ENCODE data around the gene GPC6. TPM values are rescaled to one million over a fixed set of nuclear protein-coding genes. Genes with fewer than 3 reads are reported as not detected.

The GPC6 gene
- total RNA-seq, 4 donors from 2014 or later, result 13.7 to 21.7 (median 16.5) TPM

DNA sequence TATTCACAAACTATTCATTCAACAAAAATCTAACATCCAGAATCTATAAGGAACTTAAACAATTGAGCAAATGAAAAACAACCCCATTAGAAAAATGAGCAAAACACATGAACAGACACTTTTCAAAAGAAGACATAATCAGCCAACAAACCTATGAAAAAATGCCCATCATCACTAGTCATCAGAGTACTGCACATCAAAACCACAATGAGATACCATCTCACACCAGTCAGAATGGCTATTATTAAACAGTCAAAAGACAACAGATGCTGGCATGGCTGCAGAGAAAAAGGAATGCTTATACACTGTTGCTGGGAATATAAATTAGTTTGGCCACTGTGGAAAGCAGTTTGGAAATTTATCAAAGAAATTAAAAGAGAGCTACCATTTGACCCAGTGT lies 487.6 kb downstream of the GPC6 start:
- no peaks in the 10 kb centered on the region for H3K27me3 ChIP-seq
- TF ChIP-seq CTCF (IDR thresholded peaks at IDR 0.05), result no peak
- no peak for TF ChIP-seq POLR2AphosphoS5 (IDR thresholded peaks at IDR 0.05)
- no peak for TF ChIP-seq POLR2A (IDR thresholded peaks at IDR 0.05)
- TF ChIP-seq EP300 (IDR thresholded peaks at IDR 0.05), result no peak
- peaks cover 0 to 22% (median 0%) of the 10 kb centered on the region in 3 donors for H3K9me3 ChIP-seq
- H3K4me1 ChIP-seq, result no peaks in the 10 kb centered on the region
- H3K36me3 ChIP-seq, result no peaks in the 10 kb centered on the region
- no peak overlapping the region for H3K4me3 ChIP-seq
- ATAC-seq, result no peak
- H3K27ac ChIP-seq, result no peak overlapping the region

GRCh38 chr13:93715866-93716265 lies 489.3 kb downstream of the GPC6 start:
- Histone ChIP-seq H3K27me3 (no peaks in the 10 kb centered on the region), H3K4me1 (no peaks in the 10 kb centered on the region), H3K36me3 (no peaks in the 10 kb centered on the region), H3K4me3 (no peak overlapping the region), H3K9me3 (peaks cover 0 to 22% (median 0%) of the 10 kb centered on the region in 3 donors), H3K27ac (no peak overlapping the region)
- 93% methylated on average over 4 of the region's 4 CpGs for WGBS, 2 donors (ENCODE audit: low coverage in 1 of 2)
- TF ChIP-seq POLR2AphosphoS5 (IDR thresholded peaks at IDR 0.05) (no peak), POLR2A (IDR thresholded peaks at IDR 0.05) (no peak), EP300 (IDR thresholded peaks at IDR 0.05) (no peak), CTCF (IDR thresholded peaks at IDR 0.05) (no peak)
- ATAC-seq, result no peak

DNA sequence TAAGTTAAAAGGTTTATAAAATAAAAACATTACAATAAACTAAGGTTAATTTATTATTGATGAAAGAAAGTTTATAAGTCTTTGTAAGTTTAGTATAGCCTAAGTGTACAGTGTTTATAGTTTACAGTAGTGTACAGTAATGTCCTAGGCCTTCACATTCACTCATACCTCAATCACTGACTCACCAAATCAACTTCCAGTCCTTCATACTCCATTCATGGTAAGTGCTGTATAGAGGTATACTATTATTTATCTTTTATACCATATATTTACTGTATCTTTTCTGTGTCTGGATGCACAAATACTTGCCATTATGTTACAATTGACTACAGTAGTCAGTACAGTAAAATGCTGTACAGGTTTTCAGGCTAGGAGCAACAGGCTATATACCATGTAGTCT lies 490.0 kb downstream of the GPC6 start:
- Histone ChIP-seq H3K4me3 (no peak overlapping the region), H3K27me3 (no peaks in the 10 kb centered on the region), H3K9me3 (peaks cover 0 to 22% (median 0%) of the 10 kb centered on the region in 3 donors), H3K36me3 (no peaks in the 10 kb centered on the region), H3K4me1 (no peaks in the 10 kb centered on the region), H3K27ac (no peak overlapping the region)
- TF ChIP-seq CTCF (IDR thresholded peaks at IDR 0.05) (no peak), POLR2A (IDR thresholded peaks at IDR 0.05) (no peak), EP300 (IDR thresholded peaks at IDR 0.05) (no peak), POLR2AphosphoS5 (IDR thresholded peaks at IDR 0.05) (no peak)
- ATAC-seq, result no peak

GRCh38 chr13:93721483-93721882 lies 494.9 kb downstream of the GPC6 start:
- Histone ChIP-seq H3K36me3 (no peaks in the 10 kb centered on the region), H3K9me3 (peaks cover 0 to 5% (median 0%) of the 10 kb centered on the region in 3 donors), H3K27me3 (no peaks in the 10 kb centered on the region), H3K4me1 (no peaks in the 10 kb centered on the region), H3K4me3 (no peak overlapping the region), H3K27ac (no peak overlapping the region)
- TF ChIP-seq CTCF (IDR thresholded peaks at IDR 0.05) (no peak), POLR2A (IDR thresholded peaks at IDR 0.05) (no peak), POLR2AphosphoS5 (IDR thresholded peaks at IDR 0.05) (no peak)
- ATAC-seq, result no peak
- 30 to 53% methylated on average over 3 of the region's 3 CpGs for WGBS, 2 donors (ENCODE audit: low coverage in 1 of 2)

- H3K4me1 ChIP-seq, result no peaks in the 10 kb centered on the region
- no peak for TF ChIP-seq POLR2A (IDR thresholded peaks at IDR 0.05)
- no peak for TF ChIP-seq CTCF (IDR thresholded peaks at IDR 0.05)
- TF ChIP-seq POLR2AphosphoS5 (IDR thresholded peaks at IDR 0.05), result no peak
- no peak for TF ChIP-seq EP300 (IDR thresholded peaks at IDR 0.05)
- WGBS, 2 donors (ENCODE audit: low coverage in 1 of 2), result 81% methylated on average over 3 of the region's 3 CpGs; no CpG with 5 or more reads in 1 of the 2 donors
Observed at GRCh38 chr13:93723316-93723715, 496.7 kb downstream of the GPC6 start.

More at GRCh38 chr13:93723316-93723715, 496.7 kb downstream of the GPC6 start:
- Histone ChIP-seq H3K27me3 (no peaks in the 10 kb centered on the region), H3K4me3 (no peak overlapping the region), H3K27ac (no peak overlapping the region), H3K36me3 (no peaks in the 10 kb centered on the region), H3K9me3 (no peaks in the 10 kb centered on the region)
- ATAC-seq, result no peak
